DLD1 (cell line): Measurements from ENCODE around the gene MEF2C.

ENCODE experiments used
- in situ Hi-C: cut with HindIII; loops from 2 replicates; pipeline ENCODE4 v1.10.0; 2017; ENCODE audit warnings: low sequenced_read_pairs

MEF2C gene

DNA sequence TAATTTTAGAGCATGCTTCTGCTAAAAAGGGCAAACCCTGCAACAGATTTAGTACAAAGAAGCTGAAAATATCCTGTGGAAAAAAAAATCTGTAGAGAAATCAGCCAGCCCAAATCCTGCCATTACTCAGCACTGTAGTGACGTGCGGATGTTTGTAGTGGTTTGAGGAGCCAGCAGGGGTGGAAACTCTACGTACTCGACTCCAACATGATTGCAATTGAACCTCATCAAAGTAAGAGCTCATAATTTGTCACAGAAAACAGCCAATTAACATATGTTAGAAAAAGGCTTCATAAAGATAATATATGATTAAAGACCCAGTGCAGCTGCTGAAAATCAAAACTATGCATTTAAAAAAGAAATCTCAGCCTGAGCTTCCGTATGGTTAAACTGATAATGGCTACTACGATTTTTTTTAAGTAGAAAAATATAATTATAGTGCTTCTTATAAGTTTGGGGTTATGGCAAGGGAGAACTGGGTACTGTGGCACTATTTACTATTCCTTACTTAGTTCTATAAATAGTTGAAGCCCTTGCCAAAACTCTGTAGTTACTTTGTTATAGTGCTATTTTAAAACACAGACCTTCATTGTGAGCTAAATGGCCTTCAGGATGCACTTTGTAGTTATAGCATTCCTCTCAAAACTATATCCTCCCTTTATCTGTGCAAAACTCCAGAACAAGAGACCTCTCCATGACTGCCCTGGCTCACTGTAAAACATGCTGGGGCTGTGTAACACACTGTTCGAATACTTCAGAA, 49.4 kb downstream of the MEF2C start:
- in situ Hi-C loops: no loop called here

DNA sequence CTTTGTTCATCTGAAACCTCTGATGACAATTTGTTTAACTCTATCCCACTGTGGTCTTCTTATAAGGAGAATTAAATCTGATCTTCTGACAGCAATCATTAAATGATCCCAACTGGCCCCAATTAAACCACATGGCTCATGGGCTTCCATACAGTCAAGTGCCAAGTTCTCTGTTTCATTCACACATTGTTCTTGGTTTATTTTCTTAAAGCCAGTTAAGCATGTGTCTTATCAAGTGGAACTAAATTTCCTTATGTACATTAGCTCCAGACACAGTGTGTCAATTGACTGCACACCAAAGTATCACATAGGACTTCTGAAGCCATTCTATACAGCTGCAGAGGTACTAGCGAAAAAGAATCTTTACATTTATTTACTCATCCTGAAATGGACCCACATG, 51.2 kb downstream of the MEF2C start:
- in situ Hi-C loops: no loop called here

- in situ Hi-C loops: no loop called here
These were observed 52.4 kb downstream of the MEF2C start for GRCh38 chr5:88830567-88830966.

- in situ Hi-C loops: no loop called here
These were observed 53.2 kb downstream of the MEF2C start for GRCh38 chr5:88829775-88830174.

DNA sequence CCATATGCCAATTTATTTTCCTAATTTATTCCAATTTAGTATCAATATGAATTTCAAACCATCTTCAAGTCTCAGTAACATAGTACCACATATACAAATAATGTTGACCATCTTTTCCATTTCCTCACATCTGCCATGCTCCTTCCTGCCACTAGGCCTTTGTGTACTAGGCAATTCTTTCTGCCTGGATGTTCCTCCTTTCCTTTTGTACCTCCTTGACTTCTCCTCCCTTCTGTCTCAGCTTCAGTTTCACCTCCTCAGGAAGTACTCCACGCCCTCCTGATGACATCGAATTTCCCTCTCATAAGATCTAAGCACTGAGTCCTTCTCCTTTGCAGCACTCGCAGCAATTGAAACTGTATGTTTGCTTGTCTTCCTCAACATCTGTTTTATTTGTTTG, 53.9 kb downstream of the MEF2C start:
- in situ Hi-C loops: no loop called here

GRCh38 chr5:88827997-88828396, 55.0 kb downstream of the MEF2C start:
- in situ Hi-C loops: no loop called here

- in situ Hi-C loops: no loop called here
These were observed 56.1 kb downstream of the MEF2C start for GRCh38 chr5:88826646-88827585.

GRCh38 chr5:88825584-88826315, 57.2 kb downstream of the MEF2C start:
- in situ Hi-C loops: no loop called here

- in situ Hi-C loops: no loop called here
These were observed 57.9 kb downstream of the MEF2C start for GRCh38 chr5:88824892-88825583.

GRCh38 chr5:88824141-88824540, 58.8 kb downstream of the MEF2C start:
- in situ Hi-C loops: no loop called here

DNA sequence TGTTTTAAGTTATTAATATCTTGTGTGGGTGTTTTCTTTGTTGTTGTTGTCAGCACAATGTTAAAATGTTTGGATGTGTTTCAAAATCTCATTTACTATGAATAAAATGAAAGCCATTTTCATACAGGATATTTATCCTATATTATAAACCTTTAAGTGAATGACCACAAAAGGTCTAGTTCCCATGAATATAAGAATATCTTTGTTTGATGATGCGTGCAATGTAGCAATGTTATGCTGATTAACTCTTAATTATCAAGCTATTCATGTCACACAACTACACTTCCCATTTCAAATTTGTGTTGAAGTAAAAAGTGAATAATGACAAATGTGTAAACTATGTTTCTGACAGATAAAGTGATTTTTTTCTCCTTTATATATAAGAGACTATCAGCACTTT, 59.8 kb downstream of the MEF2C start:
- in situ Hi-C loops: no loop called here

- in situ Hi-C loops: no loop called here
These were observed 61.8 kb downstream of the MEF2C start for GRCh38 chr5:88821161-88821560.

GRCh38 chr5:88820581-88820980, 62.4 kb downstream of the MEF2C start:
- in situ Hi-C loops: no loop called here

DNA sequence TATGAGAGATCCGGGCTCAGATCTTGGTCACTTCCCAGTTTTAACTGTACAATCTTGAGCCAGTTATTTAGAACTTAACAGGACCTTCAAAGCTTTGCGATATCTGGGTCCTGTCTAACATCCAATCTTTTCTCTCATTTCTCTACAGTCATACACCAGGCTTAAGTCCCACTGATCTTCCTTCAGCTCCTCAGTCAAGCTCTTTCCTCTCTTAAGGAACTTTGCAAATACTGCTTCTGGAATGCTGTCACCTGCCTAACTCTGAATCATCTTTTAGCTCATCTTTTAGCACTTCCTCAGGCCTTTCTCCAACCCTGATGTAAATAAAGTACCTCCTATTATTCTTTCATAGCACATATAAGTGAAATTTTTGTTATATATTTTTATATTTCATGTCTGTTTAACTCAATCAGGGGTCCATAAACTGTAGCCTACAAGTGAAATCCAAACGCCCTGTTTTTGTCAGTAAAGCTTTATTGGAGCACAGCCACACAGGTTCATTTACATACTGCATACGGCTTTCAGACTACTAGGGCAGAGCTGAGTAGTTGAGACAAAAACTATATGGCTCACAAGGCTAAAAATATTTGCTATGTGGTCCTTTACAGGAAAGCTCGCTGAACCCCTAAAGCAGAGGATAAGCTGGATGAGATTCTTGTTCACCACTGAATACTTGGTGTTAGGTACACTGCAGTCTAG, 63.5 kb downstream of the MEF2C start:
- in situ Hi-C loops: no loop called here

GRCh38 chr5:88818296-88818695, 64.7 kb downstream of the MEF2C start:
- in situ Hi-C loops: no loop called here

DNA sequence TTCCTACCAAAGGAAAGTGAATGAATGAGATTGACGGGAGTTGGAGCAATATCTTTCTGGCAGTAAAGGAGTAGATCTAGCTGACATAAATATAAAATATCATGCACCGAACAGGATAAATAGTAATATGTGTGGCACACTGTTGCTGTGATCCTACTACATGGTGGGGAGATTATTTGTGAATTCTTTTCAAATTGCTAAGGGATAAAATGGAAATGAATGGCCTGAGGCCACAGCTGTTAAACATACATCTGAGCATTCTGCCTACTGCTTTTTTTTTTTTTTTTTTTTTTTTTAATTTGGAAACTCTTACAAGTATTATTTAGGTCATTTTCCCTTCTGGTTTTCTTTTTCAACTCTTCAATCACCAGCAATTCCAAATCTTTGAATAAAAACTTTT, 66.8 kb downstream of the MEF2C start:
- in situ Hi-C loops: no loop called here

DNA sequence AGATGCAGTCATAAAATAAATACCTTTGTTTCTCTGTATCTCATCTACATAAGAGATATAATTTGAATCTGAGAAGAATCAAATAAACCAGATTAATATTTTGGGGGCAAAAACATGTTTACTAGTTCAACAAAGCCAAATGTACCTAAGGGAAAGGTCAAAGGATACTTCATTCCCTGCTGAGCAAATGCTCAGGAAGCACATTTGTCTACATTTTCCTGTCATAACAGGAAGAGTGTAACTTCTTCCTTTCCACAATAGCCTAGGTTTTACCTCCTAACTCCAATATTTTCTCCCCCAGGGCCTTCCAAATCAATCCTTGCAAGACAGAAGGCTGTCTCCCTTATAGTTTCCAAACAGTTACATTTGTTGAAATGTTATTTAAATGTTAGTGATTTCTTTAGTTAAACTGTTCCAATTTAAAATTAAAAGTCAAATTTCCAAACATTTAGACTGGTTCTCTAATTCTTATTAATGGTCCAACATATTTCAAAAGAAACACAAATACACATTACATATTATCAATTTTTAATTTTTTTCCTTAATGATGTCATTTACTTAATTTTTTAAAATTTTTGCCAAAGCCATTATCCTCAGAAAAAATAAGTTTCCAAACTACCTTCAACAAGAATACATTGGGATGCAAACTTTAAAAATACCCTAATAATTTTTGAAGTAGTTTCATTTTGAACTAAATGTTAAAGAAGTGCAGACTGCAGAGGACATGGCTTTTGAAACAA, 67.8 kb downstream of the MEF2C start:
- in situ Hi-C loops: no loop called here

DNA sequence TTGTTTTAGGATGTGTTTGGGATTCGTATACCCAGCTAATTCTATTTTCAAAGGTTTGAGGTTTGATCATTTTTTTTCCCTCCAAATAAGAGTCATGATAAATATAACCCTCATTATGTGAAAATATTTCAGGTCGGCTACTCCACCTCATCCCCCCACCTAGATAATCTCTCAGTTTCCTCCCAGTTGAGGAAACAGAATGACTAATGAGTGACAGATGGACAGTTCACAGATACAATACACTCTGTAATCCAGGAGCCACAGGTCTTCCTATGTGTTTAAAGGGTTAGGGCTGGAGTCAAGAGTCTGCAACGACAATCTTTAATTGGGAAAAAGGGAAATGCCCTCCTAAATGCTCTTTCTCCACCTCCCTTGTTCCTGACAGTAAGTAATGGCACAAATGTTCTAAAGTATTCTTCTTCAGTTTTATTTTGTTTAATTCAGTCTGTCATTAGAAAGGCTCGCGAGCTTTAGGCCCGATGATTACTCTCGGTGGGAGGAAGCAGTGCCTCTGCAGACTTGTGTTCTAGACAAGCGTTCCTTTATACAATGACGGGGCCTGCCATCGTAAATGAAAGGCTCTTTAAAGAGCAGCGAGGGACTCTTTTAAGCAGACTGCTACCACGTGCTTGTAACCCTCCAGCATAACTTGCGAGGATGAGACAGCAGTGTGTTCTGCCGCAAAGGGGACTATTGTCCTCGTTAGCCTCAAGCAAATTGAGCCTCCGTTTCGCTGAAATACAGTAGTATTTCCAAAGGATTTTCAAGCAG, 69.0 kb downstream of the MEF2C start:
- in situ Hi-C loops: no loop called here

- in situ Hi-C loops: no loop called here
These were observed 69.7 kb downstream of the MEF2C start for GRCh38 chr5:88813244-88813643.
